OCI-LY1 (cell line): ENCODE measurements around the gene RABGAP1L.
A peak's percentile ranks its signal among the peaks of the same experiment; 100 is the strongest.

Source experiments
- H2AFZ ChIP-seq: fragments of 200-600 bp; sonication (generic), shearing (Covaris generic); 2 replicates; pipeline ENCODE4 v1.6.0; 2014; ENCODE audit warnings: antibody characterized with exemption, mild to moderate bottlenecking, low read length
- H3F3A ChIP-seq: fragments of 200-600 bp; sonication (generic), shearing (Covaris generic); 2 replicates; pipeline ENCODE4 v1.6.0; 2014; ENCODE audit warnings: mild to moderate bottlenecking, antibody characterized with exemption, low read length, moderate library complexity; ENCODE audit not compliant: insufficient read depth
- H3K27ac ChIP-seq: fragments of 200-600 bp; sonication (generic); 2 replicates; pipeline ENCODE4 v1.5.1; 2014; ENCODE audit warnings: low read length, mixed run types, mild to moderate bottlenecking, low read depth; ENCODE audit not compliant: poor library complexity, severe bottlenecking
- H3K27me3 ChIP-seq: fragments of 200-600 bp; sonication (generic); 2 replicates; pipeline ENCODE4 v1.6.0; 2014; ENCODE audit warnings: antibody characterized with exemption, mild to moderate bottlenecking, low read length, moderate library complexity; ENCODE audit not compliant: insufficient read depth
- H3K36me3 ChIP-seq: fragments of 200-600 bp; sonication (generic); 2 replicates; pipeline ENCODE4 v1.6.1; 2014; ENCODE audit warnings: mild to moderate bottlenecking, antibody characterized with exemption, low read length, moderate library complexity, mixed read lengths; ENCODE audit not compliant: insufficient read depth
- H3K4me1 ChIP-seq: fragments of 200-600 bp; sonication (generic); 2 replicates; pipeline ENCODE4 v1.5.1; 2014; ENCODE audit warnings: mild to moderate bottlenecking, low read length, moderate library complexity; ENCODE audit not compliant: insufficient read depth, severe bottlenecking
- H3K4me2 ChIP-seq: fragments of 200-600 bp; sonication (generic), shearing (Covaris generic); 2 replicates; pipeline ENCODE4 v1.6.1; 2014; ENCODE audit warnings: low read length
- H3K4me3 ChIP-seq: fragments of 200-600 bp; sonication (generic); 2 replicates; pipeline ENCODE4 v1.5.1; 2014; ENCODE audit warnings: low read length, low read depth, mild to moderate bottlenecking, mixed read lengths; ENCODE audit not compliant: poor library complexity, severe bottlenecking
- H3K79me2 ChIP-seq: fragments of 200-600 bp; shearing (Covaris generic); 2 replicates; pipeline ENCODE4 v1.6.1; 2016; ENCODE audit warnings: mixed run types, low read length, mixed read lengths; ENCODE audit not compliant: insufficient read depth
- H3K9ac ChIP-seq: fragments of 200-600 bp; sonication (generic), shearing (Covaris generic); 2 replicates; pipeline ENCODE4 v1.6.1; 2014; ENCODE audit warnings: mild to moderate bottlenecking, low read length, mixed read lengths
- H3K9me2 ChIP-seq: fragments of 200-600 bp; sonication (generic), shearing (Covaris generic); 2 replicates; pipeline ENCODE4 v1.6.1; 2014; ENCODE audit warnings: low read depth, mild to moderate bottlenecking, low read length, mixed read lengths
- H3K9me3 ChIP-seq: fragments of 200-600 bp; shearing (Covaris generic); 2 replicates; pipeline ENCODE4 v1.6.1; 2014; ENCODE audit warnings: low read length, mixed read lengths
- H4K20me1 ChIP-seq: fragments of 200-600 bp; sonication (generic), shearing (Covaris generic); 2 replicates; pipeline ENCODE4 v1.6.0; 2016; ENCODE audit warnings: mild to moderate bottlenecking, low read length; ENCODE audit not compliant: insufficient read depth
- EZH2 ChIP-seq: fragments of 200-600 bp; sonication (generic), shearing (Covaris generic); IDR thresholded peaks from 2 replicates; pipeline ENCODE4 v1.8.0; 2017; ENCODE audit warnings: borderline replicate concordance, mixed run types, mild to moderate bottlenecking, antibody characterized with exemption, low read length, moderate library complexity, mixed read lengths
- TF ChIP-seq, protein P1 (sequence below): fragments of 200-600 bp; sonication (generic), shearing (Covaris generic); IDR thresholded peaks from 2 replicates; pipeline ENCODE4 v1.5.1; 2017; ENCODE audit warnings: mild to moderate bottlenecking, antibody characterized with exemption, low read length, moderate library complexity, mixed read lengths

RABGAP1L gene

DNA sequence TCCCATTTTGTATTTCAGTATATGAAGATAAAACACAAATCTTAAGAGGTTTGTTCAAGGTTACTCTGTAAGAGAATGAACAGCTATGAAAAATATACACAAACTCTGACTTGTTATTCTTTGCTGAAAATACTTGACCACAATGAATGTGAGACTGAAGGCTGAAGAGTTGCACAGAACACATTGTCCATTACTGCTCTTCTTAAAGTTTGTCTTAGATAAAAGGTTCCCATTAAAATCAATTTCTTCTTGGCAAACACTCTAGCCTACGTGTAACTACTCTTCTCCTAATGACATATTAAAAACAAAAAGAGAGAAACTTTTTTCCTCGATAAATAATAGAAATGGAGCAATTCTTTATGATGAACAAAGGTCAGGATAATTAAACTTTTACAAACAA, 45.2 kb upstream of the RABGAP1L start:
- no peak overlapping the region for H3K4me3 ChIP-seq
- H3K9me3 ChIP-seq: no peaks in the 10 kb centered on the region
- no peaks in the 10 kb centered on the region for H3K79me2 ChIP-seq
- H3K27ac ChIP-seq: no peak overlapping the region
- H2AFZ ChIP-seq: no peak overlapping the region
- peaks cover 12% of the 10 kb centered on the region for H3K4me1 ChIP-seq
- H3F3A ChIP-seq: no peaks in the 10 kb centered on the region
- H4K20me1 ChIP-seq: no peaks in the 10 kb centered on the region
- H3K9ac ChIP-seq: no peak overlapping the region
- no peak overlapping the region for H3K4me2 ChIP-seq
- no peaks in the 10 kb centered on the region for H3K9me2 ChIP-seq
- no peaks in the 10 kb centered on the region for H3K27me3 ChIP-seq
- no peak for TF ChIP-seq EZH2
- TF ChIP-seq, protein P1, sequence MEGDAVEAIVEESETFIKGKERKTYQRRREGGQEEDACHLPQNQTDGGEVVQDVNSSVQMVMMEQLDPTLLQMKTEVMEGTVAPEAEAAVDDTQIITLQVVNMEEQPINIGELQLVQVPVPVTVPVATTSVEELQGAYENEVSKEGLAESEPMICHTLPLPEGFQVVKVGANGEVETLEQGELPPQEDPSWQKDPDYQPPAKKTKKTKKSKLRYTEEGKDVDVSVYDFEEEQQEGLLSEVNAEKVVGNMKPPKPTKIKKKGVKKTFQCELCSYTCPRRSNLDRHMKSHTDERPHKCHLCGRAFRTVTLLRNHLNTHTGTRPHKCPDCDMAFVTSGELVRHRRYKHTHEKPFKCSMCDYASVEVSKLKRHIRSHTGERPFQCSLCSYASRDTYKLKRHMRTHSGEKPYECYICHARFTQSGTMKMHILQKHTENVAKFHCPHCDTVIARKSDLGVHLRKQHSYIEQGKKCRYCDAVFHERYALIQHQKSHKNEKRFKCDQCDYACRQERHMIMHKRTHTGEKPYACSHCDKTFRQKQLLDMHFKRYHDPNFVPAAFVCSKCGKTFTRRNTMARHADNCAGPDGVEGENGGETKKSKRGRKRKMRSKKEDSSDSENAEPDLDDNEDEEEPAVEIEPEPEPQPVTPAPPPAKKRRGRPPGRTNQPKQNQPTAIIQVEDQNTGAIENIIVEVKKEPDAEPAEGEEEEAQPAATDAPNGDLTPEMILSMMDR: no peak
- no peaks in the 10 kb centered on the region for H3K36me3 ChIP-seq

DNA sequence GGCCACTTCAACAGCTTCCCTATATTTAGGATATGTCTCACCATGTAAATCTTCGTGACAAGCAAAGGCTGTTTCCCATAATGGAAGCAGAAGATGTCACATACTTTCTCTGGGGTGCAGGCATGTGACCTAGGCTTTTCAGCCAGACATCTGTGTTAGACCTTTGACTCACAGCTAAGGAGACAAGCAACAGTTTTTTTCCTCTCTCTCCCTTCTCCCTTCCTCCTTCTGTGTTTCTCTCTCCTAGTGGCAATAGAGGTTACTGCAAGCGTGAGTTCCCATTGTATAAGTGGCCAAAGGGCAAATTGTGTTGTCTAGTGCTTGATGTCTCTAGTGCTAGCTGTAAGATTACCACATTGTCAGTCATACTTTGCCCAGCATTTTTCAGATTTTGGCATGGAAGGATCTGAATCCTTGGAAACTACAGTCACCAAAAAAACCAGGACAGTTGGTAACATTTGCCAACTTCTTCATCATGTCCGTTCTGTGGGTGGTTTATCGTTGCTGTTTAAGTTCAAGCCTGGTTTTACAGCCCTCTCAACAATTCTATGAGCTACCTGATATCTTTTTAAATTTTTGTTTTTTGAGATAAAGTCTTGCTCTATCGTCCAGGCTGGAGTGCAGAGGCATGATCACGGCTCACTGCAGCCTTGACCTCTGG, 44.4 kb upstream of the RABGAP1L start:
- Histone ChIP-seq H3K4me3 (no peak overlapping the region), H2AFZ (no peak overlapping the region)

DNA sequence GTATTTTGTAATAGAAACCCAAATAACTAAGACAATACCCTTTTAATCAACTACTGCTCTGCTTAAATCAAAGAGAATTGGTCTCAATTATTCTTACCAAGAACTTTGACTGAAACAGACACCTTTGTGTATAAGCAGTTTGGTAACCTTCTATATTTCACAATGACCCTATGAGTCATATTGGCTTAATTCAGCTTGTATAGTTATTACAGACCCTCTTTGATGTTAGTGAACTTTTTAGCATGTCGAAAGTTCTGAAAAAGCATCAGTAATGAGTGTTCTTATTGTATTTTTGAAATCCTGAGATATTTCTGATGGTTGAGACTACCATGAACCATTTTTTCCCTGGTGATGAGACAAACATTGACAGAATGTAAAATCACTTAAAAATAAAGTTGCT, 43.3 kb upstream of the RABGAP1L start:
- H3K9me3 ChIP-seq: no peaks in the 10 kb centered on the region
- no peaks in the 10 kb centered on the region for H3K36me3 ChIP-seq
- no peaks in the 10 kb centered on the region for H3F3A ChIP-seq
- no peaks in the 10 kb centered on the region for H3K4me1 ChIP-seq
- H3K9me2 ChIP-seq: no peaks in the 10 kb centered on the region
- no peaks in the 10 kb centered on the region for H3K79me2 ChIP-seq
- H4K20me1 ChIP-seq: no peaks in the 10 kb centered on the region
- H3K27ac ChIP-seq: no peak overlapping the region
- no peak overlapping the region for H2AFZ ChIP-seq
- no peak overlapping the region for H3K9ac ChIP-seq
- no peaks in the 10 kb centered on the region for H3K27me3 ChIP-seq
- H3K4me2 ChIP-seq: no peak overlapping the region
- H3K4me3 ChIP-seq: no peak overlapping the region
- TF ChIP-seq, protein P1: no peak
- TF ChIP-seq EZH2: no peak

More for the DNA sequence above, 44.4 kb upstream of the RABGAP1L start:
- no peak overlapping the region for H3K4me2 ChIP-seq
- no peaks in the 10 kb centered on the region for H3K9me3 ChIP-seq
- H4K20me1 ChIP-seq: no peaks in the 10 kb centered on the region
- H3K9ac ChIP-seq: no peak overlapping the region
- no peaks in the 10 kb centered on the region for H3F3A ChIP-seq
- no peak for TF ChIP-seq EZH2
- TF ChIP-seq, protein P1: peak; percentile 77
- H3K27me3 ChIP-seq: no peaks in the 10 kb centered on the region
- H3K9me2 ChIP-seq: no peaks in the 10 kb centered on the region
- H3K4me1 ChIP-seq: peaks cover 9% of the 10 kb centered on the region
- H3K79me2 ChIP-seq: no peaks in the 10 kb centered on the region
- no peaks in the 10 kb centered on the region for H3K36me3 ChIP-seq
- H3K27ac ChIP-seq: no peak overlapping the region
